ENCODE data around the gene PTCD1.

DNA sequence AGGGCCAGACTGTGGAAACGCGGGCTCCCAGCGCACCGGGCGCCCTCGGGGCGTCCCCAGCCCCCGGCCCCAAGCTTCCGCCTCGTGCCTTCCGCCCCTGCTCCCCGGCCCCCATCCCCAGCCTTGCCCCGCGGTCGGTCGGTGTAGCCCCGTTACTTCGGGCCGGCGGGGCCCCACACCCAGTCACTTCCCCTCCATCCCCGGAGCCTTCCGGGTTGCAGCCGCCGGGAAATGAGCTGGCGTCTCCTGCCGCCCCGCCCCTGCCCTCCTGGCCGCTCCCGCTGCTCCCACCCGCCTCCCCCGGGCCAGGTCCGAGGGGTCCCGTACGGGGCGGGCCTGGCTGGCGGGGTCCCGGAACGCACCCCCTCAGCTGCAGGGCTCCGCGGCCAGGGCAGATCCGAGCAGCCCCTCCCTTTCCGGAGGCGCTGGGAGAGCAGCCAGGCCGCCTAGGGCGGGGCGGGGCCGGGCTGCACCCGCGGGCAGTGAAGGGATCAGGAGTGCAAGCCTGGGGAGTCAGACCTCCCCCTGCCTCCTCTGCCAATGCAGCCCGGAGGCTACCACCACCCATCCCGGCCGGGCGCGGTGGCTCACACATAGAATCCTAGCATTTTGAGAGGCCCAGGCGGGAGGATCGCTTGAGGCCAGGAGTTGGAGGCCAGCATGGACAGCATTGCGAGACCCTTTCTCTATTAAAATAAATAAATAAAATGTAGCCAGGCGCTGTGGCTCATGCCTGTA lies 63.4 kb downstream of the PTCD1 start:
- TF ChIP-seq EP300 (IDR thresholded peaks at IDR 0.05) (peak in 1 of 4 donors; percentile 51), POLR2A (IDR thresholded peaks at IDR 0.05) (peak in 2 of 4 donors; percentile 60 to 69)

Measured in upper lobe of left lung (tissue), 4 donors.